ENCODE results near the gene NME9.

NME9 gene

GRCh38 chr3:138351916-138352550, 22.4 kb upstream of the NME9 start:
- Histone ChIP-seq H3K9me2 (replicated peaks; ENCODE audit: insufficient read depth, low read length) (no peaks in the 10 kb centered on the region), H3K79me2 (ENCODE audit: low read length) (no peaks in the 10 kb centered on the region), H3K4me2 (ENCODE audit: low read depth, low read length) (no peak overlapping the region), H3K27ac (ENCODE audit: low read length) (no peak overlapping the region), H3K9me3 (replicated peaks; ENCODE audit: insufficient read depth, low read length) (no peaks in the 10 kb centered on the region), H3K4me1 (ENCODE audit: low read length) (no peaks in the 10 kb centered on the region), H3K9ac (ENCODE audit: low read length) (no peak overlapping the region), H3K4me3 (ENCODE audit: low read length) (no peak overlapping the region), H2AFZ (ENCODE audit: low read length) (no peak overlapping the region), H3K36me3 (replicated peaks; ENCODE audit: insufficient read depth, low read length) (no peaks in the 10 kb centered on the region), H4K20me1 (ENCODE audit: insufficient read depth, low read length) (no peaks in the 10 kb centered on the region), H3F3A (ENCODE audit: insufficient read depth, low read length) (no peaks in the 10 kb centered on the region), H3K27me3 (replicated peaks; ENCODE audit: insufficient read depth, low read length) (peaks cover 5% of the 10 kb centered on the region)
- no peak for DNase-seq
- no peak for TF ChIP-seq CTCF (IDR thresholded peaks at IDR 0.05; ENCODE audit: low read length)
- no peak for TF ChIP-seq EZH2 (optimal IDR thresholded peaks at IDR 0.05; ENCODE audit: low read depth, low read length)
- no peak for TF ChIP-seq EZH2phosphoT487 (IDR thresholded peaks at IDR 0.05; ENCODE audit: low read length)

GRCh38 chr3:138351151-138351550, 21.5 kb upstream of the NME9 start:
- Histone ChIP-seq H3K4me1 (ENCODE audit: low read length) (no peaks in the 10 kb centered on the region), H3K4me2 (ENCODE audit: low read depth, low read length) (no peak overlapping the region), H2AFZ (ENCODE audit: low read length) (no peak overlapping the region), H4K20me1 (ENCODE audit: insufficient read depth, low read length) (no peaks in the 10 kb centered on the region), H3K9ac (ENCODE audit: low read length) (no peak overlapping the region), H3K9me2 (replicated peaks; ENCODE audit: insufficient read depth, low read length) (no peaks in the 10 kb centered on the region), H3F3A (ENCODE audit: insufficient read depth, low read length) (no peaks in the 10 kb centered on the region), H3K36me3 (replicated peaks; ENCODE audit: insufficient read depth, low read length) (no peaks in the 10 kb centered on the region), H3K27ac (ENCODE audit: low read length) (no peak overlapping the region), H3K27me3 (replicated peaks; ENCODE audit: insufficient read depth, low read length) (peaks cover 10% of the 10 kb centered on the region), H3K4me3 (ENCODE audit: low read length) (no peak overlapping the region), H3K79me2 (ENCODE audit: low read length) (no peaks in the 10 kb centered on the region), H3K9me3 (replicated peaks; ENCODE audit: insufficient read depth, low read length) (no peaks in the 10 kb centered on the region)
- DNase-seq: no peak
- no peak for TF ChIP-seq EZH2 (optimal IDR thresholded peaks at IDR 0.05; ENCODE audit: low read depth, low read length)
- no peak for TF ChIP-seq EZH2phosphoT487 (IDR thresholded peaks at IDR 0.05; ENCODE audit: low read length)

- no peaks in the 10 kb centered on the region for H3K9me3 ChIP-seq (replicated peaks; ENCODE audit: insufficient read depth, low read length)
- H3K36me3 ChIP-seq (replicated peaks; ENCODE audit: insufficient read depth, low read length): no peaks in the 10 kb centered on the region
- H3K27me3 ChIP-seq (replicated peaks; ENCODE audit: insufficient read depth, low read length): peaks cover 10% of the 10 kb centered on the region
- DNase-seq: no peak
- TF ChIP-seq EZH2phosphoT487 (IDR thresholded peaks at IDR 0.05; ENCODE audit: low read length) (no peak), CTCF (IDR thresholded peaks at IDR 0.05; ENCODE audit: low read length) (no peak), EZH2 (optimal IDR thresholded peaks at IDR 0.05; ENCODE audit: low read depth, low read length) (no peak)
- no peaks in the 10 kb centered on the region for H3K79me2 ChIP-seq (ENCODE audit: low read length)
- no peak overlapping the region for H3K27ac ChIP-seq (ENCODE audit: low read length)
- H3K4me2 ChIP-seq (ENCODE audit: low read depth, low read length): no peak overlapping the region
- H3F3A ChIP-seq (ENCODE audit: insufficient read depth, low read length): no peaks in the 10 kb centered on the region
- H2AFZ ChIP-seq (ENCODE audit: low read length): no peak overlapping the region
- no peaks in the 10 kb centered on the region for H3K9me2 ChIP-seq (replicated peaks; ENCODE audit: insufficient read depth, low read length)
- no peak overlapping the region for H3K4me3 ChIP-seq (ENCODE audit: low read length)
- no peak overlapping the region for H3K9ac ChIP-seq (ENCODE audit: low read length)
- no peaks in the 10 kb centered on the region for H3K4me1 ChIP-seq (ENCODE audit: low read length)
- no peaks in the 10 kb centered on the region for H4K20me1 ChIP-seq (ENCODE audit: insufficient read depth, low read length)
Measured at GRCh38 chr3:138349926-138350665, 20.4 kb upstream of the NME9 start.

Data from MM.1S (cell line).